Endothelial cell of umbilical vein (primary cell): Measurements from ENCODE around the gene NDUFA11. TPM values are rescaled to one million over a fixed set of nuclear protein-coding genes. Genes with fewer than 3 reads are reported as not detected.

ENCODE experiments used
- BruUV-seq: library from RNA; stranded (reverse); fragments of 400-500 nt; replicated peaks from 2 replicates; lab custom pipeline; 2021; lab: Mats Ljungman, UMichigan
- CTCF ChIA-PET: fragments of 300-600, 350-600 bp; sonication (Branson Sonifier 250); formaldehyde crosslinking; loops from one replicate; lab custom pipeline; 2021; ENCODE audit warnings: antibody characterized with exemption, inconsistent platforms; lab: Charles Lee
- POLR2A ChIA-PET: fragments of 300-600, 350-600 bp; sonication (Branson Sonifier 250); formaldehyde crosslinking; loops from one replicate; lab custom pipeline; 2021; ENCODE audit warnings: antibody characterized with exemption, inconsistent platforms; lab: Charles Lee
- DNase-seq: peaks from one replicate; pipeline ENCODE4 v3.0.0-alpha.2; 2011; ENCODE audit warnings: low read depth, low spot score
- FAIRE-seq: peaks from 2 replicates; lab custom pipeline; 2011; peaks lifted over from hg19 to GRCh38; lab: Jason Lieb, UNC
- H2AFZ ChIP-seq: 2 replicates; pipeline ENCODE4 v1.6.0; 2012; ENCODE audit warnings: low read depth, low read length, control low read depth, inconsistent platforms
- H3K27ac ChIP-seq: 2 replicates; pipeline ENCODE4 v1.5.1; 2011; ENCODE audit warnings: low read depth, mild to moderate bottlenecking, control low read depth, low read length, moderate library complexity; ENCODE audit not compliant: insufficient read depth
- H3K27me3 ChIP-seq, 2 experiments: 2 replicates each; pipeline versions ENCODE4 v1.6.0 to v1.6.1; 2011; ENCODE audit warnings: low read length in 2 of 2, mixed read lengths in 1 of 2; ENCODE audit not compliant: control insufficient read depth in 2 of 2, insufficient read depth in 2 of 2
- H3K36me3 ChIP-seq, 2 experiments: 2 replicates in 1 of 2; 3 replicates in 1 of 2; pipeline ENCODE4 v1.5.1; 2011; ENCODE audit warnings: low read length in 2 of 2, mild to moderate bottlenecking in 1 of 2, moderate library complexity in 1 of 2; ENCODE audit not compliant: control insufficient read depth in 2 of 2, insufficient read depth in 2 of 2; ENCODE audit errors: extremely low read depth in 1 of 2
- H3K4me1 ChIP-seq: 3 replicates; pipeline ENCODE4 v1.5.1; 2011; ENCODE audit warnings: mild to moderate bottlenecking, low read length; ENCODE audit not compliant: control insufficient read depth, insufficient read depth; ENCODE audit errors: extremely low read depth
- H3K4me2 ChIP-seq: 2 replicates; pipeline ENCODE4 v1.6.1; 2011; ENCODE audit warnings: low read length, control low read depth, mixed read lengths; ENCODE audit not compliant: insufficient read depth
- H3K4me3 ChIP-seq, 3 experiments: fragments of 200-600 bp in 1 of 3; sonication (generic), shearing (Covaris generic) in 1 of 3; replicated peaks in 1 of 3; 2 replicates each; pipeline ENCODE4 v1.5.1; 2011 to 2016; ENCODE audit warnings: control low read depth in 3 of 3, low read length in 3 of 3, mild to moderate bottlenecking in 2 of 3, inconsistent platforms in 1 of 3, low read depth in 1 of 3, moderate library complexity in 1 of 3; ENCODE audit not compliant: insufficient read depth in 1 of 3
- H3K79me2 ChIP-seq: 2 replicates; pipeline ENCODE4 v1.6.0; 2012; ENCODE audit warnings: low read length, inconsistent platforms; ENCODE audit not compliant: control insufficient read depth, insufficient read depth
- H3K9ac ChIP-seq: replicated peaks from 2 replicates; pipeline ENCODE3; 2011; ENCODE audit warnings: low read length, control low read depth; ENCODE audit not compliant: insufficient read depth; ENCODE audit errors: extremely low read depth
- H3K9me1 ChIP-seq: replicated peaks from 3 replicates; pipeline ENCODE4 v1.6.0; 2011; ENCODE audit warnings: mild to moderate bottlenecking, low read length; ENCODE audit not compliant: control insufficient read depth, insufficient read depth; ENCODE audit errors: extremely low read depth
- H3K9me3 ChIP-seq: replicated peaks from 2 replicates; pipeline ENCODE4 v1.5.1; 2012; ENCODE audit warnings: low read length, inconsistent platforms; ENCODE audit not compliant: control insufficient read depth, insufficient read depth
- H4K20me1 ChIP-seq: replicated peaks from 2 replicates; pipeline ENCODE3; 2011; ENCODE audit warnings: mild to moderate bottlenecking, low read length; ENCODE audit not compliant: control insufficient read depth, insufficient read depth; ENCODE audit errors: extremely low read depth
- CTCF ChIP-seq, 2 donors: IDR thresholded peaks; 1 replicate in 1 of 2; 2 replicates in 1 of 2; pipeline ENCODE4 v1.5.1; 2011; ENCODE audit warnings: low read length in 2 of 2, mild to moderate bottlenecking in 2 of 2, moderate library complexity in 2 of 2, control low read depth in 1 of 2, inconsistent platforms in 1 of 2, low read depth in 1 of 2; ENCODE audit not compliant: insufficient read depth in 1 of 2; ENCODE audit errors: extremely low read depth in 1 of 2
- EZH2 ChIP-seq: IDR thresholded peaks from 2 replicates; pipeline ENCODE4 v1.6.1; 2012; ENCODE audit warnings: borderline replicate concordance, low read depth, mild to moderate bottlenecking, moderate library complexity, low read length, inconsistent platforms; ENCODE audit not compliant: severe bottlenecking
- FOS ChIP-seq: IDR thresholded peaks from 2 replicates; pipeline ENCODE4 v1.6.1; 2011; ENCODE audit warnings: mild to moderate bottlenecking, low read length, moderate library complexity, borderline replicate concordance; ENCODE audit not compliant: insufficient read depth
- GATA2 ChIP-seq: IDR thresholded peaks from 2 replicates; pipeline ENCODE4 v1.7.0; 2011; ENCODE audit warnings: low read depth, mild to moderate bottlenecking, moderate library complexity, mixed read lengths, low read length; ENCODE audit not compliant: insufficient read length, insufficient read depth
- JUN ChIP-seq: IDR thresholded peaks from 2 replicates; pipeline ENCODE4 v1.6.1; 2011; ENCODE audit warnings: borderline replicate concordance, low read depth; ENCODE audit not compliant: insufficient read length, insufficient read depth
- MYC ChIP-seq: IDR thresholded peaks from one replicate; pipeline ENCODE4 v1.6.1; 2011; ENCODE audit warnings: mild to moderate bottlenecking, low read depth, low read length
- POLR2A ChIP-seq: IDR thresholded peaks from 2 replicates; pipeline ENCODE4 v1.6.1; 2012; ENCODE audit warnings: low read depth, mild to moderate bottlenecking, control low read depth, low read length
- POLR2AphosphoS5 ChIP-seq: IDR thresholded peaks from 2 replicates; pipeline ENCODE4 v1.6.1; 2012; ENCODE audit warnings: low read depth, mild to moderate bottlenecking, control low read depth, low read length, moderate library complexity; ENCODE audit not compliant: insufficient read depth
- dilution Hi-C: fragments of 300-500 bp; cut with MboI; formaldehyde crosslinking; loops from one replicate; pipeline ENCODE4 v1.15.0; 2019; ENCODE audit warnings: low sequenced_read_pairs; ENCODE audit not compliant: extremely low pct_ligation_motif_present
- intact Hi-C: fragments of 100-400 bp; cut with micrococcal nuclease; formaldehyde crosslinking; loops from one replicate; pipeline ENCODE4 v1.10.0; 2022
- polyA plus RNA-seq, 4 experiments: library from polyadenylated mRNA; depleted of rRNA in 3 of 4; stranded (reverse) in 3 of 4; unstranded in 1 of 4; fragments of >200 nt; gene quantifications; 2 replicates each; pipeline versions ENCODE4 v1.2.1 to v1.2.3, GENCODE V29; 2011 to 2012; ENCODE audit warnings: missing spikeins in 1 of 4
- total RNA-seq: library from RNA; stranded (reverse); gene quantifications from 2 replicates; pipeline ENCODE4 v1.2.3, GENCODE V29; 2021
- TF ChIP-seq, protein P1 (sequence below): IDR thresholded peaks from 2 replicates; pipeline ENCODE4 v1.6.1; 2011; ENCODE audit not compliant: insufficient read depth, insufficient read length

NDUFA11 gene
- total and polyA plus RNA-seq, 2 donors (not counting 3 experiments of a cell fraction or from before 2014, with no cell fraction given): 281 to 876 TPM

DNA sequence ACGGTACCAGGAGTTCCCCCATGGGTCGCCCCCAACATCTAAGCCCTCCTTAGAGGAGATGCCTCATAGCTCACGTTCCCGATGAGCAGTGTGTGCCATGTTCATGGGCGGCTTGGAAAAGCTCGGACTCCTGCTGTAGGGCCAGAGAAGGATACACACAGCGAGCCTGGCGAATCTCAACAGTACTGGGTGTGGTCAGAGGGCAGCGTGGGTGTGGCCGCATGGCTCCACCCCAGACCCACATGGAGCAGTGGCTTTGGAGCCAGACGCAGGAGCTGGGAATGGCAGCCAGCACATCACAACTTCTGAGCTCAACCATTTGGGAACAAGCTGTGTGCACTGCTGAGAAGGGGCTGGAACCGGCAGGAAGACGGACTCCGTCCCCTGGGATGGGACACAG, 26.0 kb upstream of the NDUFA11 start:
- Histone ChIP-seq H3K36me3 (peaks cover 13 to 51% of the 10 kb centered on the region in 2 experiments), H4K20me1 (no peaks in the 10 kb centered on the region), H3K9me1 (no peaks in the 10 kb centered on the region), H3K27me3 (no peaks in the 10 kb centered on the region), H3K4me3 (no peak overlapping the region), H3K9ac (no peak overlapping the region), H3K9me3 (no peaks in the 10 kb centered on the region), H3K79me2 (no peaks in the 10 kb centered on the region), H3K27ac (no peak overlapping the region), H2AFZ (no peak overlapping the region), H3K4me1 (peaks cover 13% of the 10 kb centered on the region), H3K4me2 (no peak overlapping the region)
- TF ChIP-seq POLR2A: no peak
- TF ChIP-seq GATA2: no peak
- TF ChIP-seq JUN: no peak
- TF ChIP-seq CTCF (IDR thresholded peaks at IDR 0.05; ENCODE audit: extremely low read depth in 1 of 2, insufficient read depth in 1 of 2, low read depth in 1 of 2, low read length in 2 of 2): no peak
- no peak for TF ChIP-seq FOS
- TF ChIP-seq POLR2AphosphoS5: no peak
- no peak for TF ChIP-seq EZH2
- TF ChIP-seq, protein P1, sequence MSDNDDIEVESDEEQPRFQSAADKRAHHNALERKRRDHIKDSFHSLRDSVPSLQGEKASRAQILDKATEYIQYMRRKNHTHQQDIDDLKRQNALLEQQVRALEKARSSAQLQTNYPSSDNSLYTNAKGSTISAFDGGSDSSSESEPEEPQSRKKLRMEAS: no peak
- TF ChIP-seq MYC: no peak
- FAIRE-seq: no peak
- BruUV-seq: no TSS peak
- ChIA-PET POLR2A (no interaction called here), CTCF (no interaction called here)
- DNase-seq: no peak
- intact Hi-C loops (no loop called here), dilution Hi-C loops (no loop called here)
